GM21528 (cell line): ENCODE results near the gene PLCL1.

Source experiments
- ATAC-seq: cut with Tn5 transposase; IDR thresholded peaks from one replicate; pipeline ENCODE4 v1.9.1; 2021; ENCODE audit warnings: mild to moderate bottlenecking, moderate library complexity; ENCODE audit not compliant: unreplicated experiment, low FRiP score

PLCL1 gene

GRCh38 chr2:197946562-197946961, 142.2 kb downstream of the PLCL1 start:
- ATAC-seq: no peak

- ATAC-seq: no peak
Measured at GRCh38 chr2:197947219-197947757, 142.9 kb downstream of the PLCL1 start.

DNA sequence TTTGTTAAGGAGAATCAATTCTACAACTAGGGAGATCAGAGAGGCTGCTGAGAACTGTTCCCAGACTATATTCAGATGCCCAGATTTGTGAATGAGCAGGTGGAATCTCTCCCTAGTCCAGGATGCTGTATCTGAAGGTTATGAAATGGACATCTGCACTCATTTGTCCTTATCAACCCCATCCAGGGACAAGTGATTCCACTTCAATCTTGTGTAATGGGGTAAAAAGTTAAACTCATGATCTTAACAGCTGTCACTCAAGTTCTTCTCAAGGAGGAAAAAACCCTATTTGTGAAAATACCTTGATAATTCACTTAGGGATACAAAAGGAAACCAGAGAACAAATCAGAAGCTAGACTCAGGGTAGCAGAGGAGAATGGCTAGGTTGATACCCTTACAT, 144.8 kb downstream of the PLCL1 start:
- no peak for ATAC-seq

DNA sequence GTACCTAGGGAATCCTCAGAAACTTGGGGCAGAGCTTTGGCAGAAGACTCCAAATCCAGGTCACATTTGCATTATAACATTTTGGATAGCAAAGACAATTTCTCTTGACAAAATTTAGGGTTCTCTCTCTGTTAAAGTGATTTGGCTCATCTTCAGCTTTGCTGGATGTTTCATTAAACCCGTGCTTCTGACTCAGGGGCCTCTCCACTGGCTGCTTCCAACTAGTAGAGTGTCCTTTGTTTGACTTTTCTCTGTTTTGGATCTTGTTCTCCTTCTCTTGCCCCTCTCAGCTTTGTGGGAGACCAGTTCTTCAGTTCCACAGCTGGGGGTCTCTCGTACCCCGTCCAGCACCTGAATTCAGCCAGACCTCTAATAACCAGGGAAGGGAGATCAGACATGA, 145.6 kb downstream of the PLCL1 start:
- no peak for ATAC-seq

DNA sequence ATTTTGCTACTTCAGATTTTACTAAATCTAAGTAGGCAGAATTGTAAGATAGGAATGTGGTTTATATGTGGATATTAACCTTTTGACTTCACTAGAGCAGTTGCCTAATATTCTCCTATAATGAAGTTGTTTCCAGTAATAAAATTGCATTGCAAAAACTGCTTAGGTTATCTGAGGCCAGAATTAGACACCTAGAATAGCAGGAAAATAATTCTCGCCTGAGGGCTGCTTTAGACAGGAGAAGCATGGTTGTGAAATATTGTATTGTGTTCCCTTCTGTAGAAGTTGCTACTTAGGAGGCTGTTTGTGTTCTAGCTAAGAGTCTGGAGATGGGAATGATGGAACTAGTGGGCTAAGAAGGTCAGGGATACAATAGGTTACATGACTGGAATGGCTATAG, 146.3 kb downstream of the PLCL1 start:
- ATAC-seq: no peak

DNA sequence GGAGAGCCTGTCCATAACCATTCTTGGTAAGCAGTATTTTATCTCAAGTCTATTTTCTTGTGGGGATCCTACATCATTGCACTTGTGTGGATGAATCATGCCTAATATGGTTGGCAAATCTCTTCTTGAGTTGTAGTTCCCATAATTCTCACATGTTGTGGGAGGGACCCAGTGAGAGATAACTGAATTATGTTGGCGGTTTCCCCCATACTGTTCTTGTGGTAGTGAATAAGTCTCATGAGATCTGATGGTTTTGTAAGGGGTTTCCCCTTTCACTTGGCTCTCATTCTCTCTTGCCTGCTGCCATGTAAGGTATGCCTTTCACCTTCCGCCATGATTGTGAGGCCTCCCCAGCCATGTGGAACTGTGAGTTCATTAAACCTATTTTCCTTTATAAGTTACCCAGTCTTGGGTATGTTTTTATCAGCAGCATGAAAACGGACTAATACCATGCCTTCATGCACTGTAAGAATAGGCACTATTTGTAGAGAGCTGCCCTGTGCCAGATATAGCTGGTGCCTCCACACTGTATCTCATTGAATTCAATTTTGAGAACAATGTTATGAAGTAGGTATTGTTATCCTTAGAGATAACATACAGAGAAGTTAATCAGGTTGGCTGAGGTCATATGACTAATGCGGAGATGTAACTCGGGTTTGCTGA, 148.3 kb downstream of the PLCL1 start:
- ATAC-seq: no peak

DNA sequence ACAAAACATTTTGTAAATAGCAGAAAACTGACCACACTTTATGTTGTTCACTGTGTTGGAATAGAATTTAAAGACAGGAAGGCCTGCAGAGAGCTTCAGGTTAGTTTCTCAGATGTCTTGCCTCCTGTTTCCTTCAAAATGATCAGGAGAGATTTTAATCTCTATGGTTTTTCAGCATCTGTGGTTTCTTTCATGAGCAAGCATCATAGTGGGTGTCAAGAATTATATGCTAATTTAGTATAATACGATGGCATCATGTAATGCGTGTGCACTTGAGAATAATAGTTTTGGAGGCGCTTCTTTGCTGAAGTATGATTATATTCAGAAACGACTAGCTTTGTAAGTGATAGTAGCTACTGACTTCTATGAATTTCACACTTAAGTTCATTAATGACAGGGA, 149.9 kb downstream of the PLCL1 start:
- no peak for ATAC-seq

GRCh38 chr2:197958592-197959150, 154.3 kb downstream of the PLCL1 start:
- no peak for ATAC-seq

GRCh38 chr2:197959383-197959782, 155.0 kb downstream of the PLCL1 start:
- no peak for ATAC-seq

DNA sequence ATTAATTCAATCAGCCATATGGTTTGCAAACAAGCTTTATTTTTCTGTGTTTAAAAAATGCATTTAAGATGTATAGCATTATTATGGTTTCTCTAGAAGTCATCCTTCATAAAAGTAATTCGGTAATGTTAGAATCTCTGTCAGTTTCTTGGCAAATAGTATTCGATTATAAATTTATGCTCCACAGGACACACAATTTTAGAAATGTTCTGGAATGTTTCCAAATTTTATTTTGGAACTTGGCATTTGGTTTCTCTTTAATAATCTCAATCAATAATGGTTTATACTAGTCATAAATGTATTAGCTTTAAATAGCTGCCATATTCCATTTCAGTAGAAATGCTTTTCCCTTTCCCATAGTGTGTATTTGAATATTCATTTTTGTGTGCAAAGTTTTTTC, 156.4 kb downstream of the PLCL1 start:
- no peak for ATAC-seq

- ATAC-seq: no peak
Measured at GRCh38 chr2:197964720-197965119, 160.3 kb downstream of the PLCL1 start.

DNA sequence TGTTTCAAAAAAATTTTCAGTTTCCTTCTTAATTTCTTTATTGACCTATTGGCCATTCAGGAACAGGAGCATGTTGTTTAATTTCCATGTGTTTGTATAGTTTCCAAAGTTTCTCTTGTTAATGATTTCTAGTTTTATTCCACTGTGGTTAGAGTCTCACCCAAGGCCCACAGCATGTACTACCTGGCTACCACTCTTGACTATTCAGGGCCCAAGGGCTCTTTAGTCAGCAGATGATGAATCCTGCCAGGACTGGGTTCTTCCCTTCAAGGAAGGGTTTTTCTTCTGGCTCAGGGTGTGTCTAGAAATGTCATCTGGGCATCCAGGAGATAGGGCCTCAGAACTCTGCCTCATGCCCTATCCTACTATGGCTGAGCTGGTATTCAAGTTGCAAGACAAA, 161.4 kb downstream of the PLCL1 start:
- ATAC-seq: no peak

- ATAC-seq: no peak
Measured at GRCh38 chr2:197969391-197969893, 165.0 kb downstream of the PLCL1 start.

DNA sequence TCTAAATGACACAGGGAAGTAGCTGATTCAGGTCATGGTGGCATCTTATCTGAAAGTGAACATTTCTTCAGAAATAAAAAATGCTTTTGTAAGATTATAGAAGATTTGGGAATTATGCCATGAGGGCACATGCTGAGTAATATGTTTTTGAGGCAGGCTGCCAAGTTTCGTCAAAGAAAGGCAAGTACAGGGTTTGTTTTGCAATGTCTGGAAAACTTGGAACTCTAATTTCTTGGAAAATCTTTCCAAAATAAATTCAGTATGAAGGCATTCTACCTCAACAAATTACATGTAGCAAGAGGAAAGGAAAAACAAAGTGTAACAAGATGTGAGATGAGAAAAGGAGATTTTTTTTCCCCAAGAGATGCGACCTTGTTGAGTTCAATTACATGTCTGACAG, 167.7 kb downstream of the PLCL1 start:
- ATAC-seq: no peak

DNA sequence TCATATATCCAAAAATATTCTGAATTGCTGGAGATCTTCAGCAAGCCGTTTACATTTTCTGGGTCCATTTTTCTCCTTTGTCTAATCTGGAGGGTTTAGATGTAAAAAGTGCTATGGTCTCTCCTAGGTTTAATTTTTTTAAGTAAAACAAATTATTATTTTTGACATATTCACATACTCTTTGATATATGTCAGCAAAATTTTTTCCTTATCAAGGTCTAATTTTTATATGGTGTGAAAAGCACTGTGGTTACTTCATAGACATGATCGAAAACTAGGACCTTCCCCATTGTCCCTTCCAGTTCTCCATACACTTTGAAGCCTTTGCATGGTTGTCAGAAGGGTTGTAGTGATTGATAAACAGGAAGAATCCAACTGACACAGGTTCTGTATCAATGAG, 168.2 kb downstream of the PLCL1 start:
- no peak for ATAC-seq

DNA sequence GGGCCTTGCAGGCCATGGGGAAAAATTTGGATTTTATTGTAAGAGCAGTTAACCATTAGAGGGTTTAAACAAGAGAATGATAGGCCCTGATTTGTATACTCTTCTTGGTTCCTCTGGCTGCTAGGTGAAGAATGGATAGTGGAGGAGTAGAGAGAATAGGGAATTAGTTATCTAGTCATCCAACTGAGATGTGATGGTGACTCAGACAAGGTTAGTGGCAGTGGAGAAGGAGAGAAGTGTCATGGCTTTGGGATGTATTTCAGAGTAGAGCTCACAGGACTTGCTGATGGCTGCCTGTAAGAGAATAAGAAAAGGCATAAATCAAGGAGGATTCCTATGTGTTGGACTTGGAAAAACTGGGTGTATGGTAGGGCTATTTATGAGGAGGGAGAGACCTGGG, 169.4 kb downstream of the PLCL1 start:
- no peak for ATAC-seq

DNA sequence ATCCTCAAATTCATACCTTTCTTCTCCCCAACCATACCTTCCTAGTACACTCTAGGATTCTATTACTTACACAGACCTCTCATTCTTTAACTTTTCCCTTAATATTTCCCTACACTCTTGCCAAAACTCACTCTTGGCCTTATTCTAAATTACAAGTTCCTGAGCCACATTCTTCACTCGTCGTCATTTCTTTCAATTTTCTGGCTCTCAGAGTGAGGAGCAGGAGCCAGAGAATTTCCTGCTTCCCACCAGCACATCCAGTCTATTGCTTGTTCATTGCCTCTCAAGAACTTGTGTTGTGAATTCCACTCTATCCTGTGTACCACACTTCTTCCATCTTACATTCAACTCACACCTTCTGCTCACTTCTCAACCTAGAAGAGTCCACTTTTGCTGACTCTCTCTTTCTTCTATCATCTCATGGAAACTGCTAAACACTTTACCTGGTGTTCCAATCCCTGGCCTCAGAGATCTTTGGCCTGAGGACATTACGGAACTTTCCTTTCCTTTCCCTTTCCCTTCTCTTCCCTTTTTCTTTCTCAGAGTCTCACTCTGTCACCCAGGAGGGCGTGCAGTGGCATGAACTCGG, 171.6 kb downstream of the PLCL1 start:
- no peak for ATAC-seq

- no peak for ATAC-seq
Measured at GRCh38 chr2:197978971-197979370, 174.6 kb downstream of the PLCL1 start.

DNA sequence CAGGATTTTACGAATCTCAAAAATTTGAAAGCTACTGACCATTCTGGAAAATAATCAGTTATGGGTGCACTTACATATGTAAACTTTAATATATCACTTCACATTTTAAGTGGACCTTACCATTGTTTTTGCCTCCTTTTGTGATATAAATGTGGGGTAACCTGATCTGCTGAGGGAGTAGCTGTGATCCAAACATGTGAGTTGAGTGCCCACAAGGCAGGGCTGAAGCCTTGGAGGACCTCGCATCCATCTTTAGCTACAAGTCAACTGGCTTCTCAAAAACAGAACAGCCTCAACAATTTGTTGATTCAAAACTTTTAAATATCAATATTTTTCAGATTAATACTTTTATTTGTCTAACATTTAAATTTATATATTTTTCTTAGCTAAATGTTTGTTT, 178.2 kb downstream of the PLCL1 start:
- ATAC-seq: no peak

- ATAC-seq: no peak
Measured at GRCh38 chr2:197985029-197985638, 180.7 kb downstream of the PLCL1 start.

- no peak for ATAC-seq
Measured at GRCh38 chr2:197986977-197987376, 182.6 kb downstream of the PLCL1 start.
